Central memory CD8-positive, alpha-beta T cell (primary cell): ENCODE measurements around the gene TRMT1.

Experiments used
- ATAC-seq: fragments of 150-1000 bp; cut with Tn5 transposase; replicated peaks from 2 replicates; pipeline ENCODE4 v1.10.0; 2022; ENCODE audit warnings: mild to moderate bottlenecking, moderate FRiP score, moderate number of reproducible peaks; ENCODE audit not compliant: poor library complexity, severe bottlenecking; ENCODE audit errors: extremely low read depth
- DNase-seq, 2 donors: peaks; one replicate each; pipeline ENCODE4 v3.0.0; 2021; ENCODE audit warnings: low spot score in 2 of 2
- H3K27ac Mint-ChIP-seq: one replicate; pipeline ENCODE4 v1.8.0; 2022; ENCODE audit warnings: low read depth, mild to moderate bottlenecking, moderate library complexity, mixed read lengths
- H3K27me3 Mint-ChIP-seq: one replicate; pipeline ENCODE4 v1.8.0; 2022; ENCODE audit warnings: mixed read lengths
- H3K36me3 Mint-ChIP-seq: one replicate; pipeline ENCODE4 v1.8.0; 2022; ENCODE audit warnings: mild to moderate bottlenecking, moderate library complexity, mixed read lengths; ENCODE audit not compliant: insufficient read depth
- H3K4me1 Mint-ChIP-seq: one replicate; pipeline ENCODE4 v1.8.0; 2022; ENCODE audit warnings: mixed read lengths
- H3K4me3 Mint-ChIP-seq: one replicate; pipeline ENCODE4 v1.8.0; 2022; ENCODE audit warnings: mild to moderate bottlenecking, moderate library complexity, mixed read lengths
- H3K9me3 Mint-ChIP-seq: one replicate; pipeline ENCODE4 v1.8.0; 2022; ENCODE audit warnings: mixed read lengths

Gene TRMT1

DNA sequence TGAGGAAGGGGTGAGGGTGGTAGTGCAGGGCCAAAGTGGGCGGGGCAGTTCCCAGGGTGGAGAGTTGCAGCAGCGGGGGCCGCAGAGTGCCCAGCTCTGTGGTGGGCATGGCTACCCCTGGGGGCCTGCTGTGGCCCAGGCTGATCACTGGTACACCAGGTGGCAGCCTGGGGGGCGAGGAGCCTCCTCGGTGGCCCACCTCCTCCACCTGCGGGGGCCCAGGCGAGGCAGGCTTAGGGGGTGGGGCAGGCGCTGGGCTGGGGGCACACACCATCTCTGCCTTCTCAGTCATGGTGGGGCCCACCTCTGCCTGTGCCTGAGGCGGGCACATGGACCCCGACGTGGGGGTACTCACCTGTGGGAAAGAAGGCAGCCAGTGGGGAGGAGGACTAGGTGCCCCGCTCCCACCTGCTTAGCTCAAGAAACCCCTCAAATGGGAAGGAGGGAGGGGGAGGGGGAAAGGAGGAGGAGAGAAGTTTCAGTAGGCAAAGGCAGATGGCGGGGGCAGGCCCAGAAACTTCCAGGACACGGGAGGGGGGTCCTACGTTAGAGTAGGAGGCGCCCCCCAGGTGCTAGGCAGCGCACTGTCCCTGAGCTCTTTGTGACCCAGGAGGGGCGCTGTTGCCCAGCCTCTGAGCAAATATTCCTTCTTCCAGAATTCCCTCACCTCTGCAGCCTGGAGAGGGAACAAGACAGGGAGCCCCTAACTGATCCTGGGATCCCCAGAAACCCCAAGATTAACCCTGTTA lies 15.5 kb downstream of the TRMT1 start:
- H3K4me1 Mint-ChIP-seq, result peaks cover 47% of the 10 kb centered on the region
- H3K4me3 Mint-ChIP-seq, result peak overlapping the region; percentile 81
- peaks cover 18% of the 10 kb centered on the region for H3K36me3 Mint-ChIP-seq
- H3K27me3 Mint-ChIP-seq, result peaks cover 19% of the 10 kb centered on the region
- no peaks in the 10 kb centered on the region for H3K9me3 Mint-ChIP-seq
- ATAC-seq (no peak), DNase-seq (no peak)
- H3K27ac Mint-ChIP-seq, result peak overlapping the region; percentile 22

DNA sequence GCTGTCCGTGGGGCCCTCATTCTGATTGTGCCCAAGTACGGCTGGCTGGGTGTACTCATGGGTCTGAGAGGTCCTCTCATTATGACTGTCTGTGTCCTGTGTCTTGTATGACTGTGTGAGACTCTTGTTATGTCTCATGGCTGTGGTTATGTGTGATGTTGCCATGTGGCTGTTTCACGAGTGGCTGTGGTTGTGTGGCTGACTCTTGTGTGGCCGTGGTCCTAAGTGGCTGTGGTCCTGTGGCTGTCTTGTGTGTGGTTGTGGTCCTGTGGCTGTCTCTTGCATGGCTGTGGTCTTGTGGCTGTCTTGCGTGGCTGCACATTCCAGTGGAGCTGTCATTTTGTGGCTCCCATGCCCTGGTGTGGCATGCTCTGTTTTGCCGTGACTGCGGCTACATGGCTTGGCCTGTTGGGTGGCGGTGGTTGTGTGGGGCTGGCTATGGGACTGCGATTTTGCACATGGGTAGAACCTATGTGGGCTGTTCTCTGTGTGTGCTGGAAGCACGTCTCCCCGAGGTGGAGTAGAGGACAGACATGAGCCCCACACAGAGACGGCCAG lies 16.4 kb downstream of the TRMT1 start:
- peaks cover 50% of the 10 kb centered on the region for H3K4me1 Mint-ChIP-seq

DNA sequence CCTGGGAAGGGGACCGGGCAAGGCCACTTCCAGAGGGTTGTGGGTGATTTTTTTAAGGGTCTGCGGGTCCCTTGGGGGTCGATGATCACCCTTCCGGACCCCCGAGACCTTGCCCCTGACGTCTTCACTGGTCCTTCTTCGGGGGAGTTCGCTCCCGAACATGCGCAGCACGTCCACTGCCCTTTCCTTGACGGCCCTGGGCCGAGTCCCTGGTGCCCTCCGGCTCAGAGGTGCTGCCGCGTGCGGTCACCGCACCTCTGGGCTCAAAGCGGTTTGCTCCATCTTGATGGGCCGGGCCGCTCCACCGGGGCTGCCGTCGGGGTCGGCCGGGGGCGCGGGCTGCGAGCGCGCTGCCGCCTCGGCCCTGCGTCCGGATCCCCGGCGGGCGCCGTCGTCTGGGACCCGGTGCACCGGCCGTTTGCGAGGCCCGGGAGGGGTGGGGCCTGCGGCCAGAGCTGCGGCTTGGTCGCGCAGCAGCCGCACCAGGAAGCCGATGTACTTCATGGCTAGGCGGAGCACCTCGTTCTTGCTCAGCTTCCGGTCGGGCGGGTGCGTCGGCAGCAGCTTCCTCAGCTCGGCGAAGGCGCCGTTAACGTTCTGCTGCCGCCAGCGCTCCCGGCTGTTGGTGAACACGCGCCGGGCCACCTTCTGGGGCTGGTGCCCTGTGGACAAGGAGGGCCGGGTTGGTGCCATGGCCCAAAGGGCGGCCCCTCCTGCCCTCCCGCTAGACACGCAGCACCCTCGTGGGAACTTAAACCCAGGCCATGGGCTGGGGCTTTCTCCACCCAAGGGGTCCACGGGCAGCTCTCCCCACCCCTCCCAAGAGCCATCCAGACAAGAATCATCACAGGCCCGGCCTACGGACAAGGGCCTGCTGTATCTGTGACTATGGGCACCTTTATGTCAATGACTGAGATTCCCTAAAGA lies 17.2 kb downstream of the TRMT1 start:
- Mint-ChIP-seq H3K4me1 (peaks cover 45% of the 10 kb centered on the region), H3K4me3 (peak overlapping the region; percentile 77), H3K27me3 (peaks cover 24% of the 10 kb centered on the region), H3K9me3 (no peaks in the 10 kb centered on the region), H3K27ac (peak overlapping the region; percentile 93), H3K36me3 (peaks cover 16% of the 10 kb centered on the region)
- ATAC-seq, result peak; percentile 64
- DNase-seq, result peak; percentile 67 to 76

More for the DNA sequence above, 16.4 kb downstream of the TRMT1 start:
- H3K4me3 Mint-ChIP-seq, result peak overlapping the region; percentile 77
- DNase-seq (peak; percentile 68 to 78), ATAC-seq (peak; percentile 58)
- peaks cover 24% of the 10 kb centered on the region for H3K27me3 Mint-ChIP-seq
- peak overlapping the region; percentile 93 for H3K27ac Mint-ChIP-seq
- no peaks in the 10 kb centered on the region for H3K9me3 Mint-ChIP-seq
- peaks cover 18% of the 10 kb centered on the region for H3K36me3 Mint-ChIP-seq

DNA sequence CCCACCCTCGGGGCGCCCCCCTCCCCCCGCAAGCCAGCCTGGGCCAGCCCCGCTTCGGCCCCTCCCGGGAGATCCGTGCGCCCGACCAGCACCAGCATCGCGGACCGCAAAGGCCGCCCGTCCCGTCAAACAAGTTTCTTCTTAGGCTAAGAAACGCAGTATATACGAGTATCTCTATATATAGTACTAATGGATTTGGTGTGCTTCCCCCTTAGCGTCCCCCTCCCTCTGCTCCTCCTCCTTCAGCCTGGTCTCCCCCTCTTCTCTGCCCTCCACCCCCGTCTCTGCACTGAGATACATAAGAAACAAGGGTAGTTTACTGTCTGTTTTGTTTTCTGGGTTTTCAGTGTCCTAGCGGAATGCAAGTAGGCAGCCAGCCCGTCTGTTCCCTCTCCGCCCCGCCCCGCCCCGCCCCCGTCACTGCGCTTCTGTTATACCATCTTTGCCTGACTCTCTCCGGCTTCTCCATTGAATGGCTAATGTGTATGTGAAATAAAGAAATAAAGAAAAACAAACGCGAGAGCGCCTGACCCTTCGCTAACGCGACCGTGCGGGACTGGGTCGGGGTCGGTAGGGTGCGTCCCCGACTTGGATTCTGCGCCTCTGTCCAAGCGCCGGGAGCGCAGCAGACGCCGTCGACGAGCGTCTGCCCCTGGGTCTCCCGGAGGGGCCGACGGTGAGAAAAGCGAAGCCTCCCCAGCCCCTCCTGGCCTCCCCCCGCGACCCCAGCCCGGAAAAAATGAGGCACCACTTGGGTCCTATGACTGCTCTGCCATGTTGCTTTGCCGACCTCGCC lies 18.1 kb downstream of the TRMT1 start:
- Mint-ChIP-seq H3K27me3 (peaks cover 24% of the 10 kb centered on the region), H3K27ac (no peak overlapping the region), H3K4me1 (peaks cover 45% of the 10 kb centered on the region), H3K4me3 (peak overlapping the region; percentile 77), H3K36me3 (peaks cover 16% of the 10 kb centered on the region), H3K9me3 (no peaks in the 10 kb centered on the region)
- ATAC-seq (no peak), DNase-seq (no peak)

DNA sequence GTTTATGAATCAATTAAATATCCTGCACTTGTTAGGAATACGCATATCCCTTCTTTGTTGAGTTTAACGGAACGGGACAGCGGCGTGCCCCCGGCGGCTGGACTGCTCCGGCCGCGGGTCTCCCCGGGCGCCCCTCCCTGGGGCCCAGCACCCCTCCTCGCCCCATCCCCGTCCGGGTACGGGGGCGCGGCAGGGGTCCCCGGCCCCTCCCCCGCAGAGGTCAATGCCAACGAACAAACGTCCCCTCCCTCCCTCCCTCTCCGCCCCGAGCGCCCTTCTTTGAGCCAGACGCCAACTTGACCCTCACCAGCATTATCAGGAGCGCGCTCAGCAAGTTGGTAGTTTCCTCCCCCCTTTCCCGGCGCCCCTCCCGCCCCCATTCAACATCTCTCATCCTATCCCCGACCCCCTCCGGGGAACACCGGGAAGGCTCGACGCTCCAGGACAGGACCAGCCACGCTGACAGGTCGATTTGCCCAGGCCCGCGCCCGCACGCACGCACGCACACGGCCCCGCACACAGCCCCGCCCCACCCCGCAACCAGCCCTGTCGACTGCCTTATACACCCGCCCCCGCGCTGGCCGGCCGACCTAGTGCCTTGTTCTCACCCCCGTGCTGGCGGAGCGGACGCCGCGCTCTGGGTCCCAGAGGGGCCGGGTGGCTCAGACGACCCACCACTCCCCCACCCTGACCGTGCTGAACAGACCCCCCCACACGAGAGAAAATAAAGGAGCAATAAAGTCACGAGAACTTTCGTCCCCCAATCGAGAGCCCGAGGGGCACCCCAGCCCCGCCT lies 18.9 kb downstream of the TRMT1 start:
- no peaks in the 10 kb centered on the region for H3K9me3 Mint-ChIP-seq
- H3K27me3 Mint-ChIP-seq, result peaks cover 24% of the 10 kb centered on the region
- peaks cover 16% of the 10 kb centered on the region for H3K36me3 Mint-ChIP-seq
- H3K4me1 Mint-ChIP-seq, result peaks cover 41% of the 10 kb centered on the region
- ATAC-seq (no peak), DNase-seq (no peak)
- peak overlapping the region; percentile 77 for H3K4me3 Mint-ChIP-seq
- no peak overlapping the region for H3K27ac Mint-ChIP-seq

DNA sequence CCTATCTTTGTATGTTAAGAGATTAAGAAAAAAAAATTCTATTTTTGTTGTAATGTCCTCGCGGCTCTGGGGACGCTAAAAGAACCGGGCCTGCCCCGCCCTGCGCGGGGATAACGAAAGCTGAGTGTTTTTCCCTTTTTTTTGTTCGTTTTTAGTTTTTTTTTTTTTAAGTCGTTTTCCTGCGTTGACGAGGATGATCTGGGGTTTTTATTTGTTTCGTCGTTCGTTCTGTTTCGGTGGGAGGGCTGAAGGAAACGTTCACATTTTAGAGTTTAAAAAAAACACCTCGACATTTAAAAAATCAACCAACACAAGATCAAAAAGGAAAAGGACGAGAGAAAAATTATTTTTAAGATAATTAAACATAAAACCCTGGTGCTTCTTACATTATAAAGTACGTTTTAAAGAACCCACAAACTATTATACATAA lies 19.5 kb downstream of the TRMT1 start:
- H3K27ac Mint-ChIP-seq, result peak overlapping the region; percentile 65
- peaks cover 41% of the 10 kb centered on the region for H3K4me1 Mint-ChIP-seq
- peak overlapping the region; percentile 20 for H3K4me3 Mint-ChIP-seq
- peaks cover 16% of the 10 kb centered on the region for H3K36me3 Mint-ChIP-seq
- H3K27me3 Mint-ChIP-seq, result peaks cover 24% of the 10 kb centered on the region
- no peaks in the 10 kb centered on the region for H3K9me3 Mint-ChIP-seq
- no peak for DNase-seq
- ATAC-seq, result no peak

DNA sequence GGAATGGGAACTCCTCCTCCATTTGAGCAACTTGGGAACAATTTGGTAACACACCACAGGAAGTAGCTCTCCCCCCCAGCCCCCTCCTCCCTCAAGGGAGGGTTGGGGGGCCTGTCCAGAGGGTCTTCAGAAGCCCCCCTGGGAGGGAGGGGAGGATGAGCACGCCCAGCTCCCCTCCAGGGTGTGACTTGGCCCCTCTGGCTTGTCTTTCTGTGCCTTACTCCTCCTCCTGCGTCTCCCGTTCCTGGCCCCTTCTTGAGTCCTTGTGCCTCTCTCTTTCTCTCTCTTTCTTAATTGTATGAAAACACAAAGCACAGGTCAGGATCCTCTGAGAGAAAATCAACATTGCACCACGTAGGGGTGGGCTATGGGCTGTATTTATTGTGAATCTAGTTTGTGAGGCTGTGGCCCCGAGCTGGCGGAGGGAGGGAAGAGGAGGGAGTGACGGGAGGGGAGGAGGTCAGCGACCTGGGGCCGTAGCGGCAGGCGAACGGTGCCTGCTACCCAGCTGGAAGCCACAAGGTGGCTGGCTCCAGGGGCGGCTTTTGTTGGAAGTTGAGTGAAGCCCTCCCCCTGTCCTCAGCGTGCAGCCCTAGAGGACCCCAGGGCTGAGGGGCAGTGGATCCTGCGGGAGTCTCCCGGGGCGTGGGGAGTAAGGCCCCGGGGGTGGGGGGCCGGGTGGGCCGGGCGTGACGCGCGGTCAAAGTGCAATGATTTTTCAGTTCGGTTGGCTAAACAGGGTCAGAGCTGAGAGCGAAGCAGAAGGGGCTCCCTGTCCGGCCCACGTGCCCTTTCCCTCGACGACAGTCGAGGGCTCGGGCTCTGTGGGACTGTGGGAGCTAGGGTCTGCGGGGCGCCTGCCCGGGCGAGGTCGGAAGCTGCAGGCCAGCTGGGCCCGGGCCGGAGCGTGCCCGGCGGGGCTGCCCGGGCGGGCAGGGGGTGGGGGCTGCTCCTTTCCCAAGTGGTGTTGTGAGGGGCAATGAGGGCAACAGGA lies 20.3 kb downstream of the TRMT1 start:
- ATAC-seq, result no peak
- Mint-ChIP-seq H3K4me1 (peaks cover 34% of the 10 kb centered on the region), H3K9me3 (no peaks in the 10 kb centered on the region), H3K27me3 (peaks cover 24% of the 10 kb centered on the region), H3K4me3 (peak overlapping the region; percentile 50), H3K36me3 (peaks cover 16% of the 10 kb centered on the region), H3K27ac (peak overlapping the region; percentile 65)
- DNase-seq, result no peak

DNA sequence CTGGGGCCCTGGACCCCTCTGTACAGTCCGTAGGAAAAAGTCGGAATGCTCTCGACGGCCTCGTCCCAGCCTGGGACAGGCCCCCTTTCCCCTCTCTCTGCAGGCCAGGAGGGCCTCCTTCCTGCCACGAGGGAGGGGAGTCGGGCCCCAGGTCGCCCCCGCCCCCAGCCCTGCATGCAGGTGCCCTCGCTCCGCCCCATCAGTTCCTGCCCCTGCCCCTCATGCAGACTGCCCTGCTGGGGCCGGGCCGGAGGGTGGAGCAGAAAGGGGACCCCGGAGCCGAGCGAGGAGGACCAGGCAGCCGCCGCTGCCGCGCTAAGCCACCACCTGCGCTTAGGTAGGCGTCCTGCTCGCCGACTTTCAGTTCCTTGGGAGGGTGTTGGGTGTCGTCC lies 21.2 kb downstream of the TRMT1 start:
- H3K36me3 Mint-ChIP-seq, result peaks cover 16% of the 10 kb centered on the region
- H3K27ac Mint-ChIP-seq, result no peak overlapping the region
- ATAC-seq (no peak), DNase-seq (no peak)
- peaks cover 31% of the 10 kb centered on the region for H3K4me1 Mint-ChIP-seq
- H3K4me3 Mint-ChIP-seq, result no peak overlapping the region
- H3K27me3 Mint-ChIP-seq, result peaks cover 24% of the 10 kb centered on the region
- H3K9me3 Mint-ChIP-seq, result no peaks in the 10 kb centered on the region

DNA sequence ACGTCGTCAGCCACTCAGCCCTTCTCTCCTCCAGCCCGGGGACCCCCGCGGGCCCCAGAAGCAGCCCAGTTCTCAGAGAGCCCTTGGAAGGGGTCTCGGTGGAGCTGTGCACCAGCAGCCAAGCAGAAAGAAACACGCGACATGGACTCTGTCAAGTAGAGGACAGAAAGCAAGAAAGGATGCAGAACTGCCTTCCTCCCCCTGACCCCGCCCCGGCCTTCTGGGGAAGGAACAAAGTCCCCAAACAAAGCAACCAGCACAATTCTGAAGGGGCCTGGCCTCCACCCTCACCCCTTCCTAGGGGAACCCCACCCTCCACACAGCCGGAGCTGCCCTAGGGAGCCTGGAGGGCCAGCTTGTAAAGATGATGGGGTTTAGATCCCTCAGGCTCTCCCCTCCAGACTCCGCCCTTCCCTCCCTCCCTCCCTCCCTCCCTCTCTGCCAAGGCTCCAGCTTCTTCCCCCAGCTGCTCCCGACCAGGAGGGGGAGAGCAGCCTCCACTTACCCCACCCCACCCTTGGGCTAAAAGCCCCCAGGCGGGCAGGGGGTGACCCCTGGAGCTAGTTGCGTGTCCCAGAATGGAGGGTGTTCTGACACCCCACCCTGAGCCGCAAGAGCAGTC lies 21.7 kb downstream of the TRMT1 start:
- no peak for DNase-seq
- no peak overlapping the region for H3K4me3 Mint-ChIP-seq
- no peak for ATAC-seq
- no peaks in the 10 kb centered on the region for H3K9me3 Mint-ChIP-seq
- H3K27ac Mint-ChIP-seq, result no peak overlapping the region
- H3K27me3 Mint-ChIP-seq, result peaks cover 24% of the 10 kb centered on the region
- H3K36me3 Mint-ChIP-seq, result peaks cover 12% of the 10 kb centered on the region
- peaks cover 26% of the 10 kb centered on the region for H3K4me1 Mint-ChIP-seq

DNA sequence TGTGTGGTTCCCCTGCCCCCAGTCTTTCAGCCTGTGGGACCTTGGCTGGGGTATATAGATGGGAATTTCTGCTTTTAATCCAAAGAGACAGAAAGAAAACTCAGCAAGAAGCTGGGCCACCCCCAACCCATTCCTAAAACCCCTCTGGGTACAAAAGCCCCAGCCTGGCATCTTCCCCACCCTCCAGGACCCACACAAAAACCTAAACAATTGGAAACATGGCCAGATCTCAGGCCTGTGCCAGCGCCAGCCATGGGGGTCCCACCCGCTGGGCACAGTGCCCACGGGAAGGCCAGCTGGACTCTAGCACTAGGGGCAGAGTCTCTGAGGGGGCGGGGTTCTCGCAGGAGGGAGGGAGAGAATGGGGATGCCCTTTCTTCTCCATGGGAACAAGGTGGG lies 22.4 kb downstream of the TRMT1 start:
- no peaks in the 10 kb centered on the region for H3K9me3 Mint-ChIP-seq
- ATAC-seq (no peak), DNase-seq (no peak)
- H3K27me3 Mint-ChIP-seq, result peaks cover 23% of the 10 kb centered on the region
- no peak overlapping the region for H3K4me3 Mint-ChIP-seq
- H3K4me1 Mint-ChIP-seq, result peaks cover 21% of the 10 kb centered on the region
- H3K36me3 Mint-ChIP-seq, result peaks cover 8% of the 10 kb centered on the region
- H3K27ac Mint-ChIP-seq, result no peak overlapping the region
